ENCODE data around the gene HDDC3.
A peak's percentile ranks its signal among the peaks of the same experiment; 100 is the strongest.

The HDDC3 gene

DNA sequence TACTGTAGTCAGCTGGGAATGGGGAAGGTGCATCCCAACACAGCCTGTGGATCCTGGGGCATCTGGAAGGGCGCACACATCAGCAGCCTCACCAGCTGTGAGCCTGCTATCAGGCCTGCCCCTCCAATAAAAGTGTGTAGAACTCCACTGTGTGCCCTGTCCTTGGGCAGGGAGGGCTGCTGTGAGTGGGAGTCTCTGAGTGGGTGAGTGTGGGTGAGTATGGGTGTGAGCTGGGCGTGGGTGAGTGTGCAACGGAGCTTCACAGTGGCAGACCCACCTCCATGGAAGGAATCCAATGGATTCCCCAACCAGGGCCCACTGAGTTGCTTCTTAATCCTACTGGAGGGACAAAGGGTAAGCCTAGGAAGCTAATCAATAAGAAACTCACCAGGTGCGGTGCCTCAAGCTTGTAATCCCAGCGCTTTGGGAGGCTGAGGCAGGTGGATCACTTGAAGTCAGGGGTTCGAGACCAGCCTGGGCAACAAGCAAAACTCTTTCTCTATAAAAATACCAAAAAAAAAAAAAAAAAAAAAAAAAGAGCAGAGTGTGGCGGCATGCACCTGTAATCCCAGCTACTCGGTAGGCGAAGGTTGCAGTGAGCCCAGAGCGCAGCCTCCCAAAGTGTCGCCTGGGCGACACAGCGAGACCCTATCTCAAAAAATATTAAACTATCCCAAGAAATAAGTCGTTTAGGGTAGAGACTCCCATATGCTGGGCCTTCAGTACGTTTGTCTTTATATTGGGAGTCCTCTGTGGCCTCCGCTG is 21.8 kb upstream of the HDDC3 start:
- DNase-seq, result no peak

DNA sequence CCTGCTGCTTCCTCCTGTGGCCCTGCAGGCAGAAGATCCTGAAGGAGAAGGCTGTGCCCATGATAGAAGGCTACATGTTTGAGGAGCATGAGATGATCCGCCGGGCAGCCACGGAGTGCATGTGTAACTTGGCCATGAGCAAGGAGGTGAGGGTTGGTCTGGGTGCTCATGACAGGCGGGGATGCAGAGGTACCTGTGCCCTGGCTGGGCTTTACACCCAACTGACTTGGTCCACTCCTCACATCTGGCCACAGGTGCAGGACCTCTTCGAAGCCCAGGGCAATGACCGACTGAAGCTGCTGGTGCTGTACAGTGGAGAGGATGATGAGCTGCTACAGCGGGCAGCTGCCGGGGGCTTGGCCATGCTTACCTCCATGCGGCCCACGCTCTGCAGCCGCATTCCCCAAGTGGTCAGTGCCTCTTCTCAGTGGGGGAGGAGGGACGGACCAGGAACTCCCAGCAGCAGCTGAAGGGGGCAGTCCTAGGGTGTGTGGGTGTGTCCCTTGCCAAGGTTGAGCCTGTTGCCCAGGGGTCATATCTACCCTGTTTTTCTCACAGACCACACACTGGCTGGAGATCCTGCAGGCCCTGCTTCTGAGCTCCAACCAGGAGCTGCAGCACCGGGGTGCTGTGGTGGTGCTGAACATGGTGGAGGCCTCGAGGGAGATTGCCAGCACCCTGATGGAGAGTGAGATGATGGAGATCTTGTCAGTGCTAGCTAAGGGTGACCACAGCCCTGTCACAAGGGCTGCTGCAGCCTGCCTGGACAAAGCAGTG is 20.7 kb upstream of the HDDC3 start:
- no peak for DNase-seq

DNA sequence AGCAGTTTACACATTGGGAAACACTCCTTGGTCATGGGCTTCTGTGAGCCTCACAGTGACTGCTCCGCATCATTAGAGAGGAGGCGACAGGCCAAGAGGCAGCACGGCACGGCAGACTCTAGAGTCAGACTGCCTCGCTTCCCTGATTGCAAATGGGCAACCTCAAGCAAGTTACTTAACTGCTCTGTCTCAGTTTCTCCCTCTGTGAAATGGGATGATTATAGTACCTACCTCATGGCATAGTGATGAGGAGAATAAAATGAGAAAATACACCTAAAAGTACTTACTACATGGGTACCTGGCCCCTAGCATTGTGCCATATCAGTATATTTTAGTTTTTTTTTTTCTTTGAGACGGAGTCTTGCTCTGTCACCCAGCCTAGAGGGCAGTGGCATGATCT is 18.3 kb upstream of the HDDC3 start:
- no peak for DNase-seq

- DNase-seq, result no peak
Observed at GRCh38 chr15:90949979-90950675, 17.8 kb upstream of the HDDC3 start.

GRCh38 chr15:90948506-90948905 is 16.2 kb upstream of the HDDC3 start:
- no peak for DNase-seq

- no peak for DNase-seq
Observed at GRCh38 chr15:90947577-90948357, 15.4 kb upstream of the HDDC3 start.

DNA sequence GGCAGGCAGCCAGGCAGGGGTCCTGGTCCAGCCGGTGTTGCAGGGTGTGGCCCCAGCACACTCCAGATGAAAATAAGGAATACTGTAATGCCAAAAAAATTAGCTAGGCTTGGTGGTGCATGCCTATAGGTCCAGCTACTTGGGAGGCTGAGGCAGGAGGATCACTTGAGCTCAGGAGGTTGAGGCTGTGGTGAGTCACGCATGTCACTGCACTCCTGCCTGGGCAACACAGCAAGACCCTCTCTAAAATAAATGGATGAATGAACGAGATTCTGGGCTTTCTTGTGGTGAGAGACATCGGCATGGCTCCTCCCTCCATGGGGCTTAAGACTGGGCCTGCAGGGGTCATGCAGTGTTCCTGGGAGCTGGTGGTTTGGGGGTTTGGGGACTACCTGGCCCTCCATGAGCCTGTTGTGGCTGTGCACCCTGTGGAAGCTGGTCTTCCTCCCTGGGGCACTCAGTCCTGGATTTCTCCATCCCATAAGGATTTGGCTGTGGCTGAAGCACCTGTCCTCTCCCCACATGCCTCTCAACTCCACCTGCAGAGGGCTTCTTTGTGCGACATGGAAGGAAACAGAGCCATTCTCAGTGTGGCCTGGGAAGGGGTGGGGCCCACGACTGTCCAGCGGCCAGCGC is 14.7 kb upstream of the HDDC3 start:
- DNase-seq, result no peak

DNA sequence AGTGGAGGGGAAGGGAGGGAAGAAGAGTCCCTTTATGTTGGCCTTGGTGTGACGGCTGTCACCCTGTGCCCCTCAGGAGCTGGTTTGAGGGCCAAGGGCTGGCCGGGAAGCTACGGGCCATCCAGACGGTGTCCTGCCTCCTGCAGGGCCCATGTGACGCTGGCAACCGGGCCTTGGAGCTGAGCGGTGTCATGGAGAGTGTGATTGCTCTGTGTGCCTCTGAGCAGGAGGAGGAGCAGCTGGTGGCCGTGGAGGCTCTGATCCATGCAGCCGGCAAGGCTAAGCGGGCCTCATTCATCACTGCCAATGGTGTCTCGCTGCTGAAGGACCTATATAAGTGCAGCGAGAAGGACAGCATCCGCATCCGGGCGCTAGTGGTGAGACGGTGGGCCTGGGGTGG is 14.2 kb upstream of the HDDC3 start:
- no peak for DNase-seq

GRCh38 chr15:90945091-90945490 is 12.7 kb upstream of the HDDC3 start:
- no peak for DNase-seq

DNA sequence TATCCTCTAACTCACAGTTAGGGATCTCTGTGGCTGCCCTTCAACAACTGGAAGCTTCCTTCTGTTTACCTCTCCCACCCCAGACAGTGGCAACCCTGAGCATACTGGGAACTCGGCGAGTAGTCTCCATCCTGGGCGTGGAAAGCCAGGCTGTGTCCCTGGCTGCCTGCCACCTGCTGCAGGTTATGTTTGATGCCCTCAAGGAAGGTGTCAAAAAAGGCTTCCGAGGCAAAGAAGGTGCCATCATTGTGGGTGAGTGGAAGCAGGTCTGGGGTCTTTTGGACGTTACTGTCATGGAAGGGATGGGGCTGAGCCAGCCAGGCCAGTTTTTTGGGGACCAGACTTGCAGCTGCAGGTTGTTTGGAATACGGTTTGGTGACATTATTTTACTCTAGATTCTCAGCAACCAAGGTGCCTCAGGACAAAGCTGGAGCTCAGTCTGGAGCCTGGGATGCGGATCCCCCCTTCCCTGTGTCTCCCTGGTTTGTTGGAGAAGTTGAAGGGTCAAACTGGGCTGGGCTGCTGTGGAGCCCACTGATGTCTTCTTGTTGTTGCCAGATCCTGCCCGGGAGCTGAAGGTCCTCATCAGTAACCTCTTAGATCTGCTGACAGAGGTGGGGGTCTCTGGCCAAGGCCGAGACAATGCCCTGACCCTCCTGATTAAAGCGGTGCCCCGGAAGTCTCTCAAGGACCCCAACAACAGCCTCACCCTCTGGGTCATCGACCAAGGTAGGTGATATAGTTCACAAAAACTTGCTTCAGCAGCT is 10.2 kb upstream of the HDDC3 start:
- DNase-seq, result no peak

DNA sequence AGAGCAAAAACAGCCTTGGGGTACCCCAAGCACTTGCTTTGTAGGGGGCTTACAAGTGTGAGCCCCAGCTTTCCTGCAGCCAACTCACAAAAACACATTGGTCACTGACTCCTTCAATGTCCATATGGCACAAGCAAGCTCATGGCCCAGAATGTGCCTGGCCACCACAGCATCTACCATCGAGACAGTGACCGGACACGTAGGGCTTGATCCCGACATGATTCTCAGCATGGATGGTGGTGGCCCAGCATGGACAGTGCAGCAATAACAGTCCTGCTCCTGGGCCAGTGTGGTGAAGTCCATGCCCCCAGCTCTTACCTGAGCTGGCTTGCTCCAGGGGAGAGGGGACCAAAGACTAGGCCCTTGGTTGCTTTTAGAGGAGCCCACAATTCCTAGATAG is 8.7 kb upstream of the HDDC3 start:
- DNase-seq, result no peak

DNA sequence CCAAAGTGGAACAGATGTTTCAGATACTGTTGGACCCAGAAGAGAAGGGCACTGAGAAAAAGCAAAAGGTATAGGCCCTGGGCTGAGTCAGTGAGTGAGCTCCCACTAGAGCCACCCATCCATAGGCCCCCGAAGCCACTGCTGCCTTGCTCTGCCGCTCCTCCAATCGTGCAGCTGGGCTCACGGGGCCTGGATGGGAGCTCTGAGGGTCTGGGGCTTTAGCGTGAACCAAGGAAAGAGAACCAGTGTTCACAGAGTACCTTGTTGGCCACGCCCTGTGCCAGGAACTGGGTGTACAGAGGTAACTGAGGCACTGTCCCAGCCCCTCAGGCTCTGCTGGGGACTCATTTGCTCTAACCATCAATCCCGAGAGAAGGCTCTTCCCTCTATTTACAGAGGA is 7.4 kb upstream of the HDDC3 start:
- no peak for DNase-seq

- no peak for DNase-seq
Observed at GRCh38 chr15:90938261-90938660, 5.9 kb upstream of the HDDC3 start.

DNA sequence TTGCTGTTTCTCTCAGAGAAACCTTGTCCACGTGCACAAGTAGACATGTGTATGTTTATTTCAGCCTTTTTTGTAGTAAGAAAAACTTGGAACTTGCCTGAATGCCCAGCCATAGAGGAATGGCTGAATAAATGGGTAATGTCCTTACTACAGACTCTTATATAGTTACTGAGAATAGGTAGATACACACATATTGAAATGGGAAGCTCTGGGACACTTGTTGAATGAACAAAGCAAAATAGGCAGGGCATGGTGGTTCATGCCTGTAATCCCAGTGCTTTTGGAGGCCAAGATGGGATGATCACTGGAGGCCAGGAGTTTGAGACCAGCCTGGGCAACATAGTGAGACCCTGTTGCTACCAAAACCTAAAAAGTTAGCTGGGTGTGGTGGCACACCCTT is 4.5 kb upstream of the HDDC3 start:
- DNase-seq, result no peak

DNA sequence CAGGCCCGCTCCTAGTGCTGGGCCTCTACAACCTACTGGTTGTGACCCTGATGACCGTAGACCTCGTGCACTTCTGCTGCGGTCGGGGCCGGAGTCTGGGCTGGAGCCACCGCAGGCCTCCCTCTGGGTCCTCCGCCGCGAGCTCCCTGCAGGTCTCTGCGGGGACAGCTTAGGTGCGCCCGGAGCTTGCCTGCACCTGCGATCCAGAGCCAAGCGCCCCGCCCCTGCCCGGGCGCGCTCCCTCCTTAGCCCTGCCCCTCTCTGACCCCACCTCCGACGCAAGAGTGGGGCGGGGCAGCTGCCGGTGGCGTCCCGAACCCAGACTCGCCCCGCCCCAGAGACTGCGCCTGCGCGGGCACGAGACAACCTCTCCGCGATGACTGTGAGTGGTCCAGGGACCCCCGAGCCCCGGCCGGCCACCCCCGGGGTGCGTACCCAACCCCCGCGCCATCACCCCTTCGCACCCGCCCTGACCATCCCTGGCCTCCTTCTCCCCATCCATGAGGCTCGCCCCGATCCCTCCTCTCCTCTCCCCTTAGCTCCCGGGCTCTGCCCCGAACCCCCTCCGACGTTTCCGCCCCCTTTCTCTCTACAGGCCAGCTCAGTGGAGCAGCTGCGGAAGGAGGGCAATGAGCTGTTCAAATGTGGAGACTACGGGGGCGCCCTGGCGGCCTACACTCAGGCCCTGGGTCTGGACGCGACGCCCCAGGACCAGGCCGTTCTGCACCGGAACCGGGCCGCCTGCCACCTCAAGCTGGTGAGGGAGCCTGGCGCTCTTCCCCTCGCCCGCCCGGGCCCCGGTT is 2.8 kb upstream of the HDDC3 start, which contains the start of gene UNC45A:
Gene UNC45A, plus strand, starts transcription at position 337 of the 803 bp plus-strand sequence. Its CDS starts 40 bp downstream, at position 377.
- DNase-seq, result peak; percentile 80

DNA sequence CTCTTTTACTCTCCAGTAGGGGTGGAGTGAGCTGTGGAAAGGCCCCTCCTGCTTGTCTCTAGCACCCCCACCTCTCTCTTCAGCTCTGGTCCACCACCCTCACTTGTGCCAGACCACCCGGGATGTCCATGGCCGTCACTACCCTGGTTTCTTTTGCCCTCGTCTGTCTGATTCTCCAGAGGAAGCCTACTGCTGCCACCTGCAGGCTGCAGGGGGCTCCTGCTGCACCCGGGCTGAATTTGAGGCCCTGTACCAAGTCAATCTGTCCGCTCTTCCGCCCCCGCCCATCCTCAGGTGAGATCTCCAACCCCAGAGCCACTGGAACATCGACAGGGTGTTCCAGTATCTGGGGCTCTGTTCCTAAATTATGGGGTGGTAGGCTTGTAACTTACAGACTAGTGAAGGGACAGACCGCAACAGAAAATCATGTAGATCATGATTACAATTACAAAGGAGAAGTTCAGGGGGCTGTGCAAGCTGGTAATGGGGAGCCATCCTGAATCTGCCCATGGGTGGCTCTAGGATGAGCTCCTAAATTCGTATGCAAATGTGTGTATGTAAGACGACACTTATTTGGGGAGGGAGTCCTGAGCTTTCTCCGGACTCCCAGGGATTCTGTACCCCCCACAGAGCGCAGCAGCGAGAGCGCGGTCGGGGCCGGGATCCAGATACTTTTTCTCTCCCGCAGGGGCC is 2.1 kb upstream of the HDDC3 start:
- peak; percentile 75 for DNase-seq

DNA sequence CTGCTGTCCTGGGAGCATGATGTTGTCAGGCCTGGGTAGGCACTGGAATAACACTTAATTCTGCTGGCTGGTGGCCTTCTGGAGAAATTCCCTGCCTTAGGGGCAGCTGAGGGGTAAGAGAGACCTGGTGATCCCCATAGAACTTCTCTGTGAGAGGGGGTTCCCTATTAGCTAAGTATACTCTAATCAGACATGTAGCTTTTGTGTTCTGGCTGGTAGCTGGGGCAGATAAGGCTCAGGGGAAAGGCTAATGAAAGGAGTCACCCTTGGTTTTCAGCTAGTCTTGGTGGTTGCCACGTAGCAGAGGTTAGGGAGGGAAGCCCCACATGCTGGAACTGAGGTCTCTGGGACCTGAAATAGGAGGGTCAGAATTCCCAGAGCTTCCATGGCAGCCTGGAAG is 952 bp upstream of the HDDC3 start:
- DNase-seq, result no peak

DNA sequence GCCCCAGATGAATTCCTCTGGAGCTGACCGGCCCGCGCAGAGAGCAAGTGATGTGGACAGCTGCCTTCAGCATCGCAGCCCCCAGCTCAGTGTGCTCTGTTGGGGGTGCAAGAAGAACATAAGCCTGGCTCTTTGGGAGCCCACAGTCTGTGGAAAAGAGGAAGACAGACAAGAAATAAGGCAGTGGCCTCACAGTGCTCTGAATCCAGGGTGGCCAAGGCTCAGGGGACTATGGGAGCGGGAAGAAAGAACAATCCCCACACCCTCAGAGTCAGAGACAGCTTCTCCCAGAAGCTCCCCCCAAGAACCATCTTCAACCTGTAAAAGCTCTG is 277 bp upstream of the HDDC3 start:
- no peak for DNase-seq

DNA sequence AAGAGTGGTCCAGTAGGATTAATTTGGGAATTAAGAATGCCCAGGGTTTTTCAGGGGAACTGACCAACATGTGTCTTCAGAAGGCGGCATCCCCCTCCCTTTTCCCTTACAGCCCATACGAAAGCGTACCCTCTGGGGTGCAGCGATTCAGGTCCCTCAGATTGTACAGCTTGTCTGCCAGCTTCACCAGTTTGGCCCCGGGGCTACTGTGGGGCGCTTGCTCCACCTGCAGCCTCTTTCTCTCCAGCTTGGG is 848 bp downstream of the HDDC3 start:
- no peak for DNase-seq

DNA sequence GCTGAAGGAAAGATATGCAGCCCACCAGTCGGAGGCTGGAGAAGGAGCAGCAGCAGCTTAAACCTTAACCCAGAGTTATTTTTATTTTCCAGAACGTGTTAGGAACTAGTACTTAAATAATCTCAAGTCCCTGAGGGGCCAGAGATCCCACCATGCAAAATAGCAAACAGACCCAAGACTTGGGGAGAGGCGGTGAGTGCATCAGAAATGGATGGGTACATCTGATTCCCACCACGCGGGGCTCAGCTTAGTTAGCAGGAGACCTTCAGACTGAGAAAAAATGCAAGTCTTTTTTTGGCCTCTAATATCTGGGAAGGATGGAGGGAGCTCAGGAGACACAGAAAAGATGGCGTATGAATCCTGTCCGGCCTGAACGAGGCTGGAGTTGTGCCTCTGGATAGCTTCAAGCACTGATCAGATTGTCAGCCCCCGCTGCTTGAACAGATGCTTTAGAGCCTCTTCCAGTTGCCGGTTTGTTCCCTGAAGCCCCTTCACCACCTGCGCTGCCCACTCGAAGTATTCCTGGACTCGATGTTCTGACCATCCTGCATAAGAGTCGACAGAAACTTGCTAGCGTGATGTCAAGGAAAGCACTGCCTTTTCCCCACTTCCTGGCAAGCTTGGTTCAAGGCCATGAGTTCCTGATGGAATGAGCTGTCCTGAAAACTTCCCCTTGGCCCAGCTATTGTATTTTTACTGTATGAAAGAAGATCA is 1.3 kb downstream of the HDDC3 start:
- no peak for DNase-seq

All from fibroblast of skin of abdomen (primary cell).